ENCODE data around the gene CBX5. TPM values are rescaled to one million over a fixed set of nuclear protein-coding genes. Genes with fewer than 3 reads are reported as not detected.
A peak's percentile ranks its signal among the peaks of the same experiment; 100 is the strongest.

The CBX5 gene
- total RNA-seq, 1 donor from 2014 or later, result 19.4 TPM

GRCh38 chr12:54251667-54252284 is 28.1 kb downstream of the CBX5 start:
- no peak for DNase-seq (ENCODE audit: low spot score in 2 of 2)
- H3K36me3 ChIP-seq, result peaks cover 21 to 43% of the 10 kb centered on the region in 2 donors
- no peaks in the 10 kb centered on the region for H3K9me3 ChIP-seq
- no peaks in the 10 kb centered on the region for H3K27me3 ChIP-seq
- no peak overlapping the region for H3K27ac ChIP-seq
- TF ChIP-seq CTCF (IDR thresholded peaks at IDR 0.05), result peak; percentile 29 to 51 (median 43)
- H3K4me1 ChIP-seq, result peaks cover 0 to 2% of the 10 kb centered on the region in 2 donors
- H3K4me3 ChIP-seq, result no peak overlapping the region
- intact Hi-C loops (cut with DNase I), result loop anchor here (2.0 to 10.0 kb wide), 2 partner anchors 73 to 113 kb away; partner anchors contain the start of genes COPZ1 and GPR84

DNA sequence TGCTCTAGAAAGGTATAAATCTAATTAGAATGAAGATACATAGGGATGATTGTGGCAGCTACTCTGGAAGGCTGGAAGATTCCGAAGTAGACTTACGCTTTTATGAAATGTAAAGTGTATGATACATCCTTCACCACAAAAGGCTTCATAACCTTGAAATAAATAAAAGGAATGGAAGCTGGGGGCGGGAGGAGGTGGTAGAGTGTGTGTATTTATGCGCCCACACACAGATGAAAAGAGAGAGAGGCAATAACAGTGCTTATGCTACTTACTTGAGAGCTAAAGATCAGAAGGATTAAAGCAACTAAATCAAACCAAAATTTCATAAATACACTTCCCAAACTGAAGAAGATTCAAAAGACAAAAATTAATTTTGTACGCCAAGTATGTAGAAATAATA is 30.4 kb downstream of the CBX5 start:
- Histone ChIP-seq H3K4me3 (no peak overlapping the region), H3K9me3 (no peaks in the 10 kb centered on the region), H3K36me3 (peaks cover 29 to 44% of the 10 kb centered on the region in 2 donors), H3K27ac (no peak overlapping the region), H3K27me3 (no peaks in the 10 kb centered on the region), H3K4me1 (no peaks in the 10 kb centered on the region)
- intact Hi-C loops (cut with DNase I), result no loop called here
- no peak for DNase-seq (ENCODE audit: low spot score in 2 of 2)
- TF ChIP-seq CTCF (IDR thresholded peaks at IDR 0.05), result no peak

DNA sequence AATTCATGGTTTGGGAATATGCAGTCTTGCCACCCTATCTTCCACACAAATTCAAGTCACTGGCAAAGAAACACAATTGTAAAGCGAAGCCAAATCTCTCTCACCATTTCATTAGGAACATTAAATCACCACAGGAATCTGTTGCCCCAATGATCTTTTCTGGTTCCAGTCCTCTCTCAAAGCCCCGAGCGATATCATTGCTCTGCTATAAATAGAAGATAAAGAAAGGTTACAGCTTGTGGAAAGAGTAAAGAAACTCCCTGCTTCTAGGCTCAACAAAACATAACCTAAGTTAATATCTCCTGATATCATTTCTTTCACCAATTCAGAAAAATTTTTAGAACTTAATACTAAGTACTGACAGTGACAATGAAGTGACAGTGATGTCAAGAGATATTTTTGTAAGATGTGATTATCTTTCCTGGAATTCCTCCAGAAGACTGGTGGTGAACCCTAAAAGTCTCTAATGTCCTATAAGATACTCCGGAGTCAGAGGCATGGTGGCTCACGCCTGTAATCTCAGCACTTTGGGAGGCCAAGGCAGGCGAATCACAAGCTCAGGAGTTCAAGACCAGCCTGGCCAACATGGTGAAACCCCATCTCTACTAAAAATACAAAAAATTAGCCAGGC is 33.8 kb downstream of the CBX5 start:
- Histone ChIP-seq H3K9me3 (no peaks in the 10 kb centered on the region), H3K4me1 (no peaks in the 10 kb centered on the region), H3K36me3 (peaks cover 43 to 49% of the 10 kb centered on the region in 2 donors), H3K27ac (no peak overlapping the region), H3K4me3 (no peak overlapping the region), H3K27me3 (no peaks in the 10 kb centered on the region)
- no peak for TF ChIP-seq CTCF (IDR thresholded peaks at IDR 0.05)
- DNase-seq (ENCODE audit: low spot score in 2 of 2), result no peak
- intact Hi-C loops (cut with DNase I), result no loop called here

- TF ChIP-seq CTCF (IDR thresholded peaks at IDR 0.05), result no peak
- intact Hi-C loops (cut with DNase I), result no loop called here
- H3K9me3 ChIP-seq, result no peaks in the 10 kb centered on the region
- H3K36me3 ChIP-seq, result peaks cover 34 to 61% of the 10 kb centered on the region in 2 donors
- H3K27me3 ChIP-seq, result no peaks in the 10 kb centered on the region
- H3K27ac ChIP-seq, result no peak overlapping the region
- no peaks in the 10 kb centered on the region for H3K4me1 ChIP-seq
- DNase-seq (ENCODE audit: low spot score in 2 of 2), result no peak
- no peak overlapping the region for H3K4me3 ChIP-seq
Observed at GRCh38 chr12:54240971-54241588, 38.8 kb downstream of the CBX5 start.

- Histone ChIP-seq H3K4me1 (no peaks in the 10 kb centered on the region), H3K27me3 (no peaks in the 10 kb centered on the region), H3K36me3 (peaks cover 27 to 52% of the 10 kb centered on the region in 2 donors), H3K9me3 (no peaks in the 10 kb centered on the region), H3K27ac (no peak overlapping the region), H3K4me3 (no peak overlapping the region)
- intact Hi-C loops (cut with DNase I), result no loop called here
- no peak for TF ChIP-seq CTCF (IDR thresholded peaks at IDR 0.05)
- DNase-seq (ENCODE audit: low spot score in 2 of 2), result no peak
Observed at GRCh38 chr12:54240129-54240528, 39.8 kb downstream of the CBX5 start.

Data from ascending aorta (tissue), 2 donors.